HG03097 (cell line): ENCODE measurements around the gene SLC39A11.
"Not testable (repeated sequence)": the region's sequence is repeated elsewhere in the genome, so short reads cannot be mapped to it uniquely, and the experiment has no call there.

Source experiments
- ATAC-seq: cut with Tn5 transposase; IDR thresholded peaks from one replicate; pipeline ENCODE4 v1.9.1; 2021; ENCODE audit not compliant: unreplicated experiment, low FRiP score

Gene SLC39A11

DNA sequence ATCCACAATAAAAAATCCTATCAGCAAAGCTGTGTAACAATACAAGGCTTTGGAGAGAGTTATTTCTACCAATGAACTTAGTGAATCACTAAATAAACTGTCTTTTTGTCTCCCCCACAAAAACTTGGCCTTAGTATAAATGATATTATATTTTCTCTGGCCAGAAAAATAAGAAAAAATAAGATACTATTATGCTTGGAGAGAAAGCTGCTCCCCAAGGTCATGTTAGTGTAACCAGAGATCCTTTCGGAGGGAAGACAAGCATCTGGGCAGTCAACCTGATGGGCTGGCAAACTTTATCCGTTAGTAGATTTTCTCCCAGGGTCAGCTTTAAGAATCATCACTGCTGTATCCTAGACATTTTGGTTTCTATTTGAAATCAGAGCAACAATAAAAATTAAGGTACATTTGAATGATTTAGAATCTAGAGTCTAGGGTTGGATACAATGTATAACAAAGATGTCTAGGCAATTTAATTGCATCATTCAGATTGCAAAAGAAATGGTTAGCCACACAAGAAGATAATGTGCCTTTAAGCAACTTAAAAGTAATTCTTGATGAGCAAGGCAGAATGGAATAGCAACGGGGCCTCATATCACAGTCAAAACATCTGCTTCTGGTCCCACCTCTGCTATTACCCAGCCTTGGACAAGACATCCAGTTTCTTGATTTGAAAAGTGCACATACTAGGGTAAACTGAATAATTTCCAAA, 280.4 kb downstream of the SLC39A11 start:
- no peak for ATAC-seq

DNA sequence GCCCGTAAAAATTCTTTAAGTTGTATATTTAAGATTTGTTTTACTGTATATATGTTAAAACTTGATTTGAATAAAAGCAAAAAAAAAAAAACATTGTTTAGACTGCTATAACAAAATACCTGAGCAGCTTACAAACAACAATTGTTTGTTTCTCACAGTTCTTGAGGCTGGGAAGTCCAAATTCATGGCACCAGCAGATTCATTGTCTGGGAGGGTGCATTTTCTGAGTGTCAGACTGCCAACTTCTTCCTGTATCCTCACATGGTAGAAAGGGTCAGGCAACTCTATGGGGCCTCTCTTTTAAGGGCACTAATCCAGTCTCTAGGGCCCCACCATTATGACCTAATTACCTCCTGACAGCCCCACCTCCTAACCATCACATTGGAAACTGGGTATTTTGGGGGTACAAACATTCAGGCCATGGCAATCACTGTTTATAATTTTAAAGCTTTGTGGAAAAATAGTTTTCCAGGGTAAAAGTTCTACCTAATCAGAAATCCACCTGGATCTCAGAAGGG, 281.4 kb downstream of the SLC39A11 start:
- no peak for ATAC-seq

GRCh38 chr17:72806011-72806410, 286.5 kb downstream of the SLC39A11 start:
- no peak for ATAC-seq

DNA sequence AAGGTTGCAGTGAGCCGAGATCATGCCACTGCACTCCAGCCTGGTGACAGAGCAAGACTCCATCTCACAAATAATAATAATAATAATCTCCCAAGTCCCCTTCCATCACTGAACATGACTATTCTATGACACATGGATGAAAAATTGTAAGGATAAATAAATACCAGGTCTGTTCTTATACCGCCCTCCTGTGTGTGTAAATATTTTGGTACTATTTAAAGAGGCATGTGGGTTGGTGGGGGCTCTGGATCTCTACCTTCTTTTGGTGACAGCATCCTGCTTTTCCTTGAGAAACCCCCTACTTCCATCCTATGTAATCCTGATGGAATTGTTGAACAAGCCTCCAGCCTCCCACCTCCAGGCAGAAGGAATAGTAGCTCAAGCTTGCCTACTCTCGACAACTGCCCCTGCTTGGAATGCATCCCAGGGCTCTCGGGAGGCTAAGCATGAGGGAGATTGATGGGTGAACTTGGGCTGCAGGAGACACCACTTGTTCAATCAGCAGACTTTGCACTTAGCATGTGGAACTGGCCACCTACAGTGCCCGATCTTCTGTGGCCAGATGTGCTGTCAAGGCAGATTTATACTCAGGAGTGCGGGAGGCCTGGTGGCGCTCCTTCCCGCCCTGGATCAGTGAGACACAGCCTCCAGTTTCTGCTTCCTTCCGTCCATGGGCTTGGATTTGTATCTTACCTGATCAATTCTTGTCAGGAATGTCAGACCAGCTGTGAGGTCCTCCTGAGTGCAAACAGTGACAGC, 287.4 kb downstream of the SLC39A11 start:
- no peak for ATAC-seq

DNA sequence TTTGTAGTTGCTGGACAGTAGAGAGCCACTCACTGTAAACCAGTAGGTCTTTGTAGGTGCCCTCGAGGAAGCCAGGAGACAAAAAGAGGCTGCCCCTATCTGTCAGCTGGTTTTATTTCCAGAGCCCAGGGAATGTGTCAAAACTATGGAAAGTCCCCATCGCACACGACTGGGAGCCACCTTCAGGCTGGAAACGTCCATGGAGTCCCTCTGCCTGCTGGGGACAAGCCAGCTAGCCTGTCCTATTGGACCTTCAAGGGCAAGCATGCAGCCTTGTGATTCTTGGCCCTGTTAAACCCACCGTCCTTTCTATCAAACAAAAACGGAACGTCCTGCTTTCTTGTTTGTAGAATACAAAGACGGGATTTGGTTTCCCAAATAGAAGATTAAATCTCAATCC, 289.8 kb downstream of the SLC39A11 start:
- ATAC-seq: no peak

- ATAC-seq: no peak
Observed at GRCh38 chr17:72797142-72797541, 295.3 kb downstream of the SLC39A11 start.

- ATAC-seq: no peak
Observed at GRCh38 chr17:72795941-72796340, 296.5 kb downstream of the SLC39A11 start.

DNA sequence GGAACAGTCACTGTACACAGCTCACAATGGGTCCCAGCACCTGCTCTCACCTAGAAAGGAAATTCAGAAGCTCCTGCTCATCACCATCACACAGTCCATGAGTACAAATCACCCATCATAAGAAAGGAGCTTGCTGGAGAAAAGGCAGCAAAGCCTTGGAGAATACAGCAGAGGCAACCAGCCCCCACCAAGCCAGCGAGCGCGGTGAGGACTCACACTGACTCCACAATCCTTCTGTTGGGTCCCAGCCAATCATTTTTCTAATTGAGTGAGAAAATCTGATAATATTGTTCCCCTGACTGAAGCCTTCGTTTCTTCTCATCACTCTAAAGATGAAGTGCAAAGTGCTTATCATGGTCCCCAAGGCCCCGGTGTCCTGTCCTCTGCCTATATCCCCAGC, 298.3 kb downstream of the SLC39A11 start:
- no peak for ATAC-seq

DNA sequence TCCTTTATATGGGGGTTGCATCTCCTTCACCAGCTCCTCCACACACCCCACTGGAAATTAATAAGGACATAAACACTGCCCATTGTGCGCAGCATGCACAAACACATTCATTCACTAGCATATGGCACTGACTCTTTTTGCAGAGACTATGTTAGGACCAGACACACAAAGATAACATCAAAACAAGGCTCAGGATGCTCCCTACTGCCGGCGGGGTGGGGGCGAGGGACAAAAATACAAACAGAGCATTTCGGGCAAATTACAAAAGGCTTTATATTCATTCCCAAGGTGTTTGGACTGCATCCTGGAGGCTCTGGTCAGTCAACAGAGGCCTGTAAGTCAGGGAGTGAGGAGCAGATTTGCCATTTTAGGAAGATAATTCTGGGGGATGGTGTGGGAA, 299.7 kb downstream of the SLC39A11 start:
- ATAC-seq: no peak

GRCh38 chr17:72790190-72790589, 302.3 kb downstream of the SLC39A11 start:
- no peak for ATAC-seq

GRCh38 chr17:72789711-72790110, 302.8 kb downstream of the SLC39A11 start:
- no peak for ATAC-seq

GRCh38 chr17:72788950-72789585, 303.4 kb downstream of the SLC39A11 start:
- no peak for ATAC-seq

DNA sequence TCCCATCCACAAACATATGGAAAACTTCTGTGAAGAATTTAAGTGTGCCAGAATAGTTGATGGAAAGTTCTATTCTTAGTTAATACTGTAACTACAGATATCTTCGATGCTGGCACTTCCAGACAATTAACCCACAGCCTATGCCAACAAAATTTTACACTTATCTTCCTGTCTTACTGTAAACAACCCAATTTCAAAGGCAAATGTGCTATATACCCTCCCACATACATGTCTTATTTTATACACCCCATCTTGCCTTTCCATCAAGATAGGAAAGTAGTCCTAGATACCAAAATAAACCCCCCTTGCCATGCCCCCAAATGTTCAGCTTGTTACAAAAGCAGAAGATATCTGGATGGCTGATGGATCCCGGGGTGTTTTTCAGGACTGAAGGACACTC, 306.3 kb downstream of the SLC39A11 start:
- no peak for ATAC-seq

GRCh38 chr17:72782985-72783701, 309.3 kb downstream of the SLC39A11 start:
- no peak for ATAC-seq

- ATAC-seq: not testable (repeated sequence)
Observed at GRCh38 chr17:72782437-72782836, 310.1 kb downstream of the SLC39A11 start.

DNA sequence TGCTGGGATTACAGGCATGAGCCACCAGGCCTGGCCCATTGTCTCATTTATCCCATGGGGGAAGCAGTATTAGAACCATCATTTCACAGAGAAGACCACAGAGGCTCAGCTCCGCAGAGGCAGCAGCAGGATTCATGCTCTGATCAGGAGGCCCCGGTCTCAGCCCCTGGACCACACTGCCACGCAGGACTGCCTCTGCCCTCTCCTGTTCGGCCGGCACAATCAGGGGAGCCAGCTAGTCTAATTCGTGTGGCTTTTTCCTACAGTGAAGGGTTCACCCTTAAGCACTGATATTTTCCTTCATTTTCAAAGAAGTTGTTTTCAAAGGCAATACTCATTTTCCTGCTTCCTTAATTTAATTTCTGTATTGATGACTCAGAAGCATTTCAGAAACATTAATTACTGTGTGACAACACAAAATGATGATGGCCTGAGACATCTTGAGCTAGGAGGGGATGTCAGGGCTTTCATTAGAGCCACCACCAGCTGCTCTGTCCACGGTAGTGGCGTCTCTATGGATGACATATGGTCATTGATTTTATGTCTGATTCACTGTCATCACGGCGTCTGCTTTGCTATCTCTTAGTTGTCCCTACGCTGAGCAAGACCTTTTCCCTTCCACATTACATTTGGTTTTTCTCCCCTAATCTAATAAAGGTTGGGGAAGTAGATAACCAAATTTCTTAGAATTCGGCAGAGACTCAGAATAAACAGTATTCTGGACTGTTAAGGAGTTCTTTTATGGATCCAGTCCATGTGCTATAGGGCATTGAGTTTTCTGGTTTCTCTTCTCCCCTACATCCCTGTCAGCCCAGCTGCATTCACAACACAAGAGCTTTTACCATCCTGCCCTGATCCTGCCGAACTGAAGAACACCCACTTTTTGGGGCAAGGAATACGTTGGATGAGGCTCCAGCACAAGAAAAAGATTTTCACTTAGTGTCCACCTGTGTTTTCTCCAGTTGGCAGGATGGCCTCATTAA, 314.0 kb downstream of the SLC39A11 start:
- no peak for ATAC-seq

DNA sequence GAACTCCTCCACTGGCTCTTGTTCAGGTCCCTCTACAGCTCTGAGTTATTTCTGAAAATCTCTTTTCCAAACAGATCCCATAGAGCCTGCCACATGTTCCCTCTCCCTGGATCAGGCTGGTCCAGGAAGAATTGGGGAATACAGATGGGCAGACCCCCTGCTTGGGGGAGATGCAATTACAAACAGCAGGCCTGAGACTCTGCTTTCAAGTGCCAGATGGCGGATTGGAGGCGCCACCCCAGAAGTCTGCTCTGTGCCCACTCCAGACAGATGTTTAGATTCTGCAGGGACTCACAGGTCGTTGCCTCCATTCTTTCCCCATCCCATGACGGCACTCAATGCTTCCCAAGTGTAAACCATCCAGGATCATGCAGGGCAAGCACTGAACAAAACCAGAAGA, 316.6 kb downstream of the SLC39A11 start:
- no peak for ATAC-seq

DNA sequence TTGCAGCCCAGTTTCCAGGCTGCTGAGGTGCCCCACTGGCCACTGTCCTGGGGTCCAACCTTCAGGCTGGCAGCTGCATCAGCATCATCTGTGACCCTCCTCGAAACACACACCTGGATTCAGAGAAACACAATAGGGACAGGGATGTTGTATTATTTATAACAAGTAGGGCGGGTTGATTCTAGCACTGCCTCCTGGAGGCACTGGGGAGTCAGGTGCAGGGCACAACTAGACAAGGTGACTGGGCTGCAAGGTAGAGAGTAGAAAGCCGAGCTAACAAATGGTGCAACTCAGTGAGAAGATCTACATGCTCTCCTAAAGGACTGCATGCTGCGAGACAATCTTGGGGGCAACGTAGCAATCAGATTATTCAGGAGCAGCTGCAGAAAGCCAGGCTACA, 317.3 kb downstream of the SLC39A11 start:
- no peak for ATAC-seq

GRCh38 chr17:72774236-72774635, 318.3 kb downstream of the SLC39A11 start:
- no peak for ATAC-seq

- not testable (repeated sequence) for ATAC-seq
Observed at GRCh38 chr17:72773225-72773624, 319.3 kb downstream of the SLC39A11 start.
